Activated T-helper 1 cell treated with anti-CD3 and anti-CD28 coated beads, Interleukin-12 subunit alpha, Interleukin-12 subunit beta, Interleukin-2, Interleukin-4 antibody, amounts not matched to agents 30 ng/mL and 10 ng/mL and 1 ng/mL, durations not matched to agents 14 hours and 24 hours and 36 hours (primary cell): ENCODE data around the gene CAMKK1. TPM values are rescaled to one million over a fixed set of nuclear protein-coding genes. Genes with fewer than 3 reads are reported as not detected.
A peak's percentile ranks its signal among the peaks of the same experiment; 100 is the strongest.
"Not testable (repeated sequence)": the region's sequence is repeated elsewhere in the genome, so short reads cannot be mapped to it uniquely, and the experiment has no call there.

ENCODE experiments used
- DNase-seq: peaks from one replicate; pipeline ENCODE4 v3.0.0; 2021; ENCODE audit warnings: low spot score
- H3K27ac Mint-ChIP-seq: one replicate; pipeline ENCODE4 v1.8.0; 2021; ENCODE audit warnings: mild to moderate bottlenecking, mixed read lengths
- H3K27me3 Mint-ChIP-seq: one replicate; pipeline ENCODE4 v1.8.0; 2022; ENCODE audit warnings: mild to moderate bottlenecking, moderate library complexity, mixed read lengths; ENCODE audit not compliant: insufficient read depth
- H3K36me3 Mint-ChIP-seq: one replicate; pipeline ENCODE4 v1.8.0; 2021; ENCODE audit warnings: low read depth, mixed read lengths
- H3K4me1 Mint-ChIP-seq: one replicate; pipeline ENCODE4 v1.8.0; 2021; ENCODE audit warnings: low read depth, mixed read lengths
- H3K4me3 Mint-ChIP-seq: one replicate; pipeline ENCODE4 v1.8.0; 2021; ENCODE audit warnings: mild to moderate bottlenecking, moderate library complexity, mixed read lengths
- H3K9me3 Mint-ChIP-seq: one replicate; pipeline ENCODE4 v1.8.0; 2021; ENCODE audit warnings: mixed read lengths
- intact Hi-C: fragments of 100-400 bp; cut with micrococcal nuclease; formaldehyde crosslinking; loops from one replicate; pipeline ENCODE4 v1.15.1; 2024
- total RNA-seq: library from RNA; stranded (reverse); gene quantifications from 2 replicates; pipeline ENCODE4 v1.2.3, GENCODE V29; 2022

CAMKK1 gene
- total RNA-seq, 1 donor from 2014 or later = 6.1 TPM

DNA sequence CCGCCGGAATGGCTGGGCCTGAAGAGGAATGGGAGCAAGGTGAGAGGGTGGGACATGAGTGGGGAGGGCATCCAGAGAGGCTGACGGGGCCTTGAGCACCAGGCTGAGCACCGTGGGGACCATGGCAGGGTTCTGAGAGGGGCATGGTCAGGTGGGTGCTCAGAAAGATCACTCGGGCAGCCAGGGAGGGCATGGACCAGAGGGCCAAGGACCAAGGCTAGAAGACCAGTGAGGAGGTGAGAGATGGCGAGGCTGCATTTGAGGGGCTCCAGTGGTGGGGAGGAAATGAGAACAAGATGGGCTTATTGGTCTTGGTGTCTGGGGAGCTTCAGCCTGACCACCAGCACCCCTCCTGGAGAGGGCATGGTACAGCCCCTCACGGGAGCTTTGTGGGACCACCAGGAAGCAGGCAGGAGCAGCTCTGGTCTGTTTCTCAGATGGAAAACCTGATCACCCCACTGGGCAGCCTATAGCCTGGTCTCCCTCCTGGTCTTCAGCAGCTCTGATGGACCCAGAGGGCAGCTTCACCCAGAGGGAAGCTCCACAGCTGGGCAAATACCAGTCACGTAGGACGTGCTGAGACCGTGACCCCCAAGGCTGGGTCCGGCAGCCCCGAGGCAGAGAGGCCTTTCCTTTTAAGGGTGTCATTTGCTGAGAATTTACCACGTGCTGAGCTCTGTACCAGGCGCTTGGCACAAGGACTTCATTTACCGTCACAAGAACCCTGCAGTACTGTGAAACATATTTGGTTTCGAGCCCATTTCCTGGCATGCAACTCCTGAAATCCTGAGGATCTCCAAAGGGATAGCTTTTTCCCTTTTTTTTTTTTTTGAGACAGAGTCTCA is 35.4 kb downstream of the CAMKK1 start:
- no peaks in the 10 kb centered on the region for H3K27me3 Mint-ChIP-seq
- H3K27ac Mint-ChIP-seq = no peak overlapping the region
- intact Hi-C loops = no loop called here
- H3K36me3 Mint-ChIP-seq = no peaks in the 10 kb centered on the region
- no peak overlapping the region for H3K4me3 Mint-ChIP-seq
- no peak for DNase-seq
- no peaks in the 10 kb centered on the region for H3K4me1 Mint-ChIP-seq
- H3K9me3 Mint-ChIP-seq = no peaks in the 10 kb centered on the region

DNA sequence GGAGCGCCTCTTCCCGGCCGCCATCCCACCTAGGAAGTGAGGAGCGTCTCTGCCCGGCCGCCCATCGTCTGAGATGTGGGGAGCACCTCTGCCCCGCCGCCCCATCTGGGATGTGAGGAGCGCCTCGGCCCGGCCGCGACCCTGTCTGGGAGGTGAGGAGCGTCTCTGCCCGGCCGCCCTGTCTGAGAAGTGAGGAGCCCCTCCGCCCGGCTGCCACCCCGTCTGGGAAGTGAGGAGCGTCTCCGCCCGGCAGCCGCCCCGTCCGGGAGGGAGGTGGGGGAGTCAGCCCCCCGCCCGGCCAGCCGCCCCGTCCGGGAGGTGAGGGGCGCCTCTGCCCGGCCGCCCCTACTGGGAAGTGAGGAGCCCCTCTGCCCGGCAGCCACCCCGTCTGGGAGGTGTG is 38.6 kb downstream of the CAMKK1 start:
- H3K36me3 Mint-ChIP-seq, H3K9me3 Mint-ChIP-seq, H3K27me3 Mint-ChIP-seq, DNase-seq, H3K27ac Mint-ChIP-seq, H3K4me1 Mint-ChIP-seq, intact Hi-C loops, H3K4me3 Mint-ChIP-seq: not testable (repeated sequence)

DNA sequence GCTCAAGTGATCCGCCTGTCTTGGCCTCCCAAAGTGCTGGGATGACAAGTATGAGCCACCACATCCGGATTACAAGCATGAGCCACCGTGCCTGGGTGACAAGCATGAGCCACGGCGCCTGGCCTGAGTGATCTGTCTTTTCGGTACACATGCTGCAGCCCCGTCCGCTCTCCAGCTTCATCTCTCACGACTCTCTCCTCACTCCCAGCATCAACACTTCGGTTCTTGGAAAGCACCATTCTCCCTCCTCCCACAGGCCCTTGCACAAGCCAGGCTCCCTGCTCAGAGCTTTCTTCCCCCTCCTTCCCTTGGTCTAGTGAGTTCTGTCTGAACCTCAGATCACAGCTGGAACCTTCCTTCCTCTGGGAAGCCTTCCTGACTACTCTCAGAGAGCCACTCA is 40.3 kb downstream of the CAMKK1 start:
- DNase-seq = no peak
- H3K27me3 Mint-ChIP-seq = peaks cover 12% of the 10 kb centered on the region
- H3K27ac Mint-ChIP-seq = no peak overlapping the region
- no peaks in the 10 kb centered on the region for H3K4me1 Mint-ChIP-seq
- H3K4me3 Mint-ChIP-seq = no peak overlapping the region
- no peaks in the 10 kb centered on the region for H3K36me3 Mint-ChIP-seq
- intact Hi-C loops = no loop called here
- H3K9me3 Mint-ChIP-seq = no peaks in the 10 kb centered on the region

- H3K4me1 Mint-ChIP-seq = no peaks in the 10 kb centered on the region
- peaks cover 12% of the 10 kb centered on the region for H3K27me3 Mint-ChIP-seq
- H3K9me3 Mint-ChIP-seq = no peaks in the 10 kb centered on the region
- no peak for DNase-seq
- H3K4me3 Mint-ChIP-seq = no peak overlapping the region
- no peak overlapping the region for H3K27ac Mint-ChIP-seq
- H3K36me3 Mint-ChIP-seq = no peaks in the 10 kb centered on the region
- intact Hi-C loops = no loop called here
Measured at GRCh38 chr17:3851461-3852100, 41.3 kb downstream of the CAMKK1 start.

DNA sequence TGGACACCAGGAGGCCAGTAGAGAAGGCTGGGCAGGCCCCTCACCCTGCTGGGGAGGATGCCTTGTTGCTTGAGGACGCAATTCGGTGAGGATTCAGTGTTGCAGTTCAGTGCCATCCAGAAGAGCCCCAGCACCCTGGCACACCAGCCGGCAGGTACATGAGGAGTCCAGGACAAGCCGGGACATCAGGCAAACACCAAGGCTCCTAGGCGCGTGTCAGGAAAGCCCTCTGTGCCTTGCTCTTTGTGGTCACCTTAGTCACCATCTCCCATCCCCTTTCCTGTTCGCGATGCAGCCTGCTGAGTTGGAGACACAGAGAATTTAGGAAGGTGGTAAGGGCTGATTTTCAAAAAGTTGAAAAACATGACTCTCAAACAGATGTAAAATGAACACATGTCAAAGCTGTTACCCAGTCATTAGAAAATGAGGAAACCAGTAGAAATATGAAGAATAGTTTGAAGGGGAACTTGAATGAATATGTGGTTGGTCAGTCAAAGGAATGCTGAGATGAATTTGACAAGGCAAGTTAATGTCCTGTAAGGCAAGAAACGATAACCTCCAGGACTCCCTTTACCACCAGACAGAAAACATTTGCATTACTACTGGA is 44.5 kb downstream of the CAMKK1 start:
- H3K4me1 Mint-ChIP-seq = peaks cover 16% of the 10 kb centered on the region
- no peak overlapping the region for H3K27ac Mint-ChIP-seq
- no peaks in the 10 kb centered on the region for H3K9me3 Mint-ChIP-seq
- intact Hi-C loops = loop anchor here (5.0 kb wide), 2 partner anchors 126 to 224 kb away; partner anchors contain the start of gene HASPIN
- H3K27me3 Mint-ChIP-seq = peaks cover 12% of the 10 kb centered on the region
- H3K36me3 Mint-ChIP-seq = peaks cover 7% of the 10 kb centered on the region
- H3K4me3 Mint-ChIP-seq = no peak overlapping the region
- no peak for DNase-seq

DNA sequence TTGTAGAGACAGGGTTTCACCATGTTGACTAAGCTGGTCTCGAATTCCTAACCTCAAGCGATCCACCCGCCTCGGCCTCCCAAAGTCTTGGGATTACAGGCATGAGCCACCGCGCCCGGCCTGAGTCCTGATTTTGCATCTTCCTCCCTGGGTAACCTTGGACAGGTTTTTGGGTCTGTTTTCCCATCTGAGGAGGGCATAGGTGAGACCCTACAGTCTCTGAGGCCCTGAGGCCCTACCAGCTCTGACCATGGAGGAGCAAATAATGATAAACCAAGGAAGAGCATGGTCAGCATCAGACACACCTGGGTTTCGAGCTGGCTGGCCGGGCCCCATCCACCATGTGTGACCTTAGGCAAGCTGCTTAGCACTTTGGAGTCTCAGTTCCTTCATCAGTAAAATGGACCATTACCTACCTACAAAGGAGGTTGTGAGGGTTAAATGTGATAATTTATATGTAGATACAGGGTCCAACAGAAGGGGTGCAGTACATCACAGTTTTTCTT is 45.6 kb downstream of the CAMKK1 start:
- Mint-ChIP-seq H3K4me3 (no peak overlapping the region), H3K9me3 (no peaks in the 10 kb centered on the region), H3K4me1 (peaks cover 16% of the 10 kb centered on the region), H3K27me3 (peaks cover 12% of the 10 kb centered on the region), H3K36me3 (peaks cover 7% of the 10 kb centered on the region), H3K27ac (peak overlapping the region; percentile 2)
- no peak for DNase-seq
- intact Hi-C loops = loop anchor here (2.0 to 5.0 kb wide), 3 partner anchors 125 to 520 kb away; partner anchors contain the start of genes HASPIN and UBE2G1

GRCh38 chr17:3846437-3847164 is 46.3 kb downstream of the CAMKK1 start:
- peaks cover 12% of the 10 kb centered on the region for H3K27me3 Mint-ChIP-seq

DNA sequence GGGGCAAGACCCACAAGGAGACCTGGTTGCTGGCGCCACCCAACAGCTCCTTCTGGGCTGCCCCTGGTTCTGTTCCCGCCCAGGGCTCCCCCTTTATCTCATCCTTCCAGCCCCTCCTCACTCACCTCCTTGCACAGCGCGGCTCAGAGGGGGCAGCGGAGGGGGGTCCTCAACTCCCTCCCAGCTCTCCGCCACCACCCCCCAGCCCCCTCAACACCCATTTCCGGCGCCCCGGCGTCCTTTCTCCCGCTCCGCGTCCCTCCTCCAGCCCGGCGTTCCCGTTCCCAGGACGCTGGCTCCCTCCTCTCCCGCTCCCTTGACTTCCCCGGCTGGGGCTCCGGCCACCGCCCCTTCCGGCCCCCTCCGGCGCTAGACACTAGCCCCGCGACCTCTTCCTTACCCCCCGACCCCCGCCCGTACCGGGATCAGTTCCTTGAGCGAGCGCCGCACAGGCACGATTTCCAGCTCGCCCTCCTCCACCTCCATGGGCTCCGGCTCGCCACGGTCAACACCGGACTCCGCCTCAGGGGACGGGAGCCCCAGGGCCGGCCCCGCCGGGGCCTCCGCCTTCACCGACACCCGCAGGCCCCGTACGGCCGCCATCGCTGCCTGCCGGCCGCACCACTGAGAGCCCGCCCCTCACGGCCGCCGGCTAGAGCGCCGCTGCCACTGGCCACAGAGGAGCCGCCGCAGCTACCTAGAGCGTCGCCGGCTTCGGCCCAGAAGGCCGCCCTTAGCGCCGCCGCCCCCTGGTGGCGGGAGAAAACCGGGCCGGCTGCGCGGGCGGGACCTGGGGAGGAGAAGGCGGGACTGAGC is 47.0 kb downstream of the CAMKK1 start, which contains the start of gene NCBP3:
TSS of gene NCBP3 (minus strand) at position 626 of the 816 bp plus-strand sequence. CDS start at position 603, 23 bp downstream.
- intact Hi-C loops = loop anchor here (1.0 to 5.0 kb wide), 9 partner anchors 47 to 521 kb away; partner anchors contain the start of genes ATP2A3, CAMKK1, CYB5D2 and EMC6
- Mint-ChIP-seq H3K9me3 (no peaks in the 10 kb centered on the region), H3K4me3 (peak within 1 kb of the TSS; percentile 97), H3K27ac (peak within 1 kb of the TSS; percentile 97), H3K36me3 (peaks cover 11% of the 10 kb centered on the region), H3K4me1 (peaks cover 16% of the 10 kb centered on the region), H3K27me3 (peaks cover 9% of the 10 kb centered on the region)
- DNase-seq = peak; percentile 90

More at GRCh38 chr17:3846437-3847164, 46.3 kb downstream of the CAMKK1 start:
- intact Hi-C loops = loop anchor here (1.0 to 5.0 kb wide), 9 partner anchors 47 to 520 kb away; partner anchors contain the start of genes ATP2A3, CAMKK1, CYB5D2 and EMC6
- peak overlapping the region; percentile 97 for H3K4me3 Mint-ChIP-seq
- H3K9me3 Mint-ChIP-seq = no peaks in the 10 kb centered on the region
- no peak for DNase-seq
- peak overlapping the region; percentile 2 for H3K27ac Mint-ChIP-seq
- peaks cover 7% of the 10 kb centered on the region for H3K36me3 Mint-ChIP-seq
- peaks cover 16% of the 10 kb centered on the region for H3K4me1 Mint-ChIP-seq

DNA sequence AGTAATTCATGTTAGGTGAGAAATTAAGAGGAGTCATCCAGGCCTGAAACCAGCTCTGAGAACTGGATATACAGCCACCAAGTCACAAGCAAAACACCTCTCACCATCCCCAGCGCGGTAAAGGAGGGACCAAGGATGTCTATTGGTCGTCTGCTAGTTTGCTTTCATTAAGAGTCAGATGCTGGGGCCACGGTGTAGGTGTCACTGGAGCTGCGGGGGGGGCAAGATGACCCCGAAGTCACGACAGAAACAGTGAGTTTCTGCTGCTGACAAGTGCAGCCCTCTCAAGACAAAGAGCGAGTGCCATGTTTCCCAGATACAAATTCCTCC is 47.6 kb downstream of the CAMKK1 start:
- peaks cover 14% of the 10 kb centered on the region for H3K36me3 Mint-ChIP-seq
- peak; percentile 21 for DNase-seq
- no peaks in the 10 kb centered on the region for H3K9me3 Mint-ChIP-seq
- peaks cover 9% of the 10 kb centered on the region for H3K27me3 Mint-ChIP-seq
- H3K4me1 Mint-ChIP-seq = peaks cover 22% of the 10 kb centered on the region
- peak overlapping the region; percentile 97 for H3K4me3 Mint-ChIP-seq
- intact Hi-C loops = loop anchor here (5.0 kb wide), 2 partner anchors 123 to 227 kb away; partner anchors contain the start of gene HASPIN
- peak overlapping the region; percentile 97 for H3K27ac Mint-ChIP-seq

GRCh38 chr17:3844556-3844955 is 48.3 kb downstream of the CAMKK1 start:
- intact Hi-C loops, DNase-seq: not testable (repeated sequence)
- peak overlapping the region; percentile 97 for H3K27ac Mint-ChIP-seq

GRCh38 chr17:3843935-3844516 is 48.8 kb downstream of the CAMKK1 start:
- DNase-seq = peak; percentile 35
- intact Hi-C loops = no loop called here
- Mint-ChIP-seq H3K27me3 (peaks cover 2% of the 10 kb centered on the region), H3K27ac (peak overlapping the region; percentile 77), H3K4me3 (peak overlapping the region; percentile 97), H3K36me3 (peaks cover 22% of the 10 kb centered on the region), H3K9me3 (no peaks in the 10 kb centered on the region), H3K4me1 (peaks cover 30% of the 10 kb centered on the region)

More at GRCh38 chr17:3844556-3844955, 48.3 kb downstream of the CAMKK1 start:
- H3K4me1 Mint-ChIP-seq = peaks cover 29% of the 10 kb centered on the region
- not testable (repeated sequence) for H3K27me3 Mint-ChIP-seq, H3K9me3 Mint-ChIP-seq
- H3K4me3 Mint-ChIP-seq = peak overlapping the region; percentile 97
- H3K36me3 Mint-ChIP-seq = peaks cover 20% of the 10 kb centered on the region
